Measurements from ENCODE around the gene IL1RAPL1.

GRCh38 chrX:28888416-28888815 is 301.2 kb downstream of the IL1RAPL1 start:
- TF ChIP-seq YY1 (IDR thresholded peaks at IDR 0.05; ENCODE audit: insufficient read depth, insufficient read length) (no peak), SUZ12 (IDR thresholded peaks at IDR 0.05; ENCODE audit: extremely low read depth, insufficient read depth, insufficient read length) (no peak)

Data from NT2/D1 (cell line).